Stimulated activated CD4-positive, alpha-beta T cell treated with anti-CD3 and anti-CD28 coated beads, TNF-alpha, amount 100 ng/mL, for 4 hours (primary cell): ENCODE measurements around the gene KRTAP5-7.
"Not testable (repeated sequence)": the region's sequence is repeated elsewhere in the genome, so short reads cannot be mapped to it uniquely, and the experiment has no call there.

Experiments used
- DNase-seq, 3 experiments: peaks; one replicate each; pipeline ENCODE4 v3.0.0-alpha.2; 2020; ENCODE audit warnings: low read depth in 3 of 3

KRTAP5-7 gene

GRCh38 chr11:71532036-71532610 is 5.1 kb downstream of the KRTAP5-7 start:
- no peak for DNase-seq

GRCh38 chr11:71534711-71535608 is 7.9 kb downstream of the KRTAP5-7 start:
- DNase-seq: not testable (repeated sequence)

GRCh38 chr11:71535825-71536224 is 8.8 kb downstream of the KRTAP5-7 start:
- no peak for DNase-seq

GRCh38 chr11:71537537-71537936 is 10.5 kb downstream of the KRTAP5-7 start:
- DNase-seq: no peak

GRCh38 chr11:71537977-71538665 is 11.1 kb downstream of the KRTAP5-7 start, which contains the start of gene KRTAP5-8:
Gene KRTAP5-8 (plus strand): TSS chr11:71538025. CDS start chr11:71538056, 31 bp downstream.
- not testable (repeated sequence) for DNase-seq

- DNase-seq: no peak
Measured at GRCh38 chr11:71538666-71538990, 11.6 kb downstream of the KRTAP5-7 start.

- no peak for DNase-seq
Measured at GRCh38 chr11:71539017-71539416, 11.9 kb downstream of the KRTAP5-7 start.

- DNase-seq: not testable (repeated sequence)
Measured at GRCh38 chr11:71539971-71540370, 12.9 kb downstream of the KRTAP5-7 start.

- not testable (repeated sequence) for DNase-seq
Measured at GRCh38 chr11:71540521-71541304, 13.6 kb downstream of the KRTAP5-7 start.

- no peak for DNase-seq
Measured at GRCh38 chr11:71542382-71542781, 15.3 kb downstream of the KRTAP5-7 start.

GRCh38 chr11:71542879-71543777 is 16.1 kb downstream of the KRTAP5-7 start:
- DNase-seq: no peak

GRCh38 chr11:71543866-71544265 is 16.8 kb downstream of the KRTAP5-7 start:
- DNase-seq: no peak

- DNase-seq: no peak
Measured at GRCh38 chr11:71544525-71545214, 17.6 kb downstream of the KRTAP5-7 start.

GRCh38 chr11:71545405-71545966 is 18.4 kb downstream of the KRTAP5-7 start:
- no peak for DNase-seq

GRCh38 chr11:71548120-71548519 is 21.1 kb downstream of the KRTAP5-7 start, which contains the start of gene KRTAP5-9:
Gene KRTAP5-9 (plus strand): TSS chr11:71548420. CDS start chr11:71548658, 238 bp downstream.
- DNase-seq: no peak

- no peak for DNase-seq
Measured at GRCh38 chr11:71548716-71549151, 21.7 kb downstream of the KRTAP5-7 start.

GRCh38 chr11:71551711-71552110 is 24.6 kb downstream of the KRTAP5-7 start:
- DNase-seq: no peak

- no peak for DNase-seq
Measured at GRCh38 chr11:71554996-71555395, 27.9 kb downstream of the KRTAP5-7 start.

GRCh38 chr11:71555508-71555907 is 28.4 kb downstream of the KRTAP5-7 start:
- DNase-seq: no peak

- DNase-seq: no peak
Measured at GRCh38 chr11:71556018-71556417, 29.0 kb downstream of the KRTAP5-7 start.
